ENCODE measurements around the gene TENT5C. TPM values are rescaled to one million over a fixed set of nuclear protein-coding genes. Genes with fewer than 3 reads are reported as not detected.

The TENT5C gene
- polyA plus RNA-seq, 1 of the 3 experiments (the other 2 are of a cell fraction) = 0.90 TPM

GRCh38 chr1:117583247-117583646, 22.6 kb upstream of the TENT5C start:
- H3F3A ChIP-seq (replicated peaks; ENCODE audit: insufficient read depth) = no peaks in the 10 kb centered on the region
- WGBS (ENCODE audit: low lambda C conversion rate) = 87% methylated on average over 5 of the region's 6 CpGs
- H3K36me3 ChIP-seq (replicated peaks in 1 of 2; ENCODE audit: control insufficient read depth in 1 of 2, insufficient read depth in 2 of 2, low read length in 1 of 2) = no peaks in the 10 kb centered on the region
- H3K27me3 ChIP-seq (ENCODE audit: insufficient read depth) = no peaks in the 10 kb centered on the region
- H3K4me1 ChIP-seq (ENCODE audit: control insufficient read depth in 1 of 2, insufficient read depth in 2 of 2, low read depth in 1 of 2, low read length in 1 of 2) = no peaks in the 10 kb centered on the region
- no peak overlapping the region for H3K27ac ChIP-seq (ENCODE audit: low read depth in 2 of 2, low read length in 1 of 2)
- no peaks in the 10 kb centered on the region for H3K9me2 ChIP-seq
- H3K9ac ChIP-seq = no peak overlapping the region
- H2AFZ ChIP-seq (ENCODE audit: low read depth) = no peak overlapping the region
- no peak overlapping the region for H3K4me2 ChIP-seq
- no peaks in the 10 kb centered on the region for H3K79me2 ChIP-seq (ENCODE audit: insufficient read depth)
- no peaks in the 10 kb centered on the region for H3K9me3 ChIP-seq
- POLR2A ChIA-PET = no interaction called here
- CTCF ChIA-PET = interaction anchor here (1.1 to 3.2 kb wide), 2 partner anchors 49 to 170 kb away, joined by 3 to 13 read pairs; no protein-coding TSS in a partner anchor
- TF ChIP-seq REST (IDR thresholded peaks at IDR 0.05; ENCODE audit: low read depth, low read length) (no peak), CHD2 (IDR thresholded peaks at IDR 0.05; ENCODE audit: low read length, partially characterized antibody) (no peak), IRF3 (IDR thresholded peaks at IDR 0.05; ENCODE audit: low read depth, low read length) (no peak), NRF1 (IDR thresholded peaks at IDR 0.05; ENCODE audit: low read depth, low read length) (no peak), PBX3 (IDR thresholded peaks at IDR 0.05) (no peak), FOSL2 (IDR thresholded peaks at IDR 0.05; ENCODE audit: borderline replicate concordance, low read depth) (no peak), FOXJ3 (CRISPR knock-in tag; IDR thresholded peaks at IDR 0.05) (no peak), POLR2AphosphoS5 (IDR thresholded peaks at IDR 0.05; ENCODE audit: low read depth, low read length) (no peak), RFX5 (IDR thresholded peaks at IDR 0.05; ENCODE audit: low read length) (no peak), CTCF (IDR thresholded peaks at IDR 0.05) (no peak), RCOR1 (IDR thresholded peaks at IDR 0.05; ENCODE audit: low read length) (no peak), RXRA (IDR thresholded peaks at IDR 0.05; ENCODE audit: borderline replicate concordance, low read depth) (no peak), TCF12 (IDR thresholded peaks at IDR 0.05) (no peak)
- no peak overlapping the region for H3K4me3 ChIP-seq (ENCODE audit: low read depth in 2 of 2, low read length in 1 of 2)
- H4K20me1 ChIP-seq (ENCODE audit: insufficient read depth) = no peaks in the 10 kb centered on the region
- DNase-seq = no peak
